Measurements from ENCODE around the gene ANKRD10. TPM values are rescaled to one million over a fixed set of nuclear protein-coding genes. Genes with fewer than 3 reads are reported as not detected.

ANKRD10 gene
- total and polyA plus RNA-seq, 2 experiments from 2014 or later, result 127 to 191 TPM

GRCh38 chr13:110897521-110897920 lies 17.3 kb downstream of the ANKRD10 start:
- peaks cover 18% of the 10 kb centered on the region for H3K36me3 ChIP-seq

GRCh38 chr13:110897014-110897413 lies 17.9 kb downstream of the ANKRD10 start:
- no peak for TF ChIP-seq CTCF (IDR thresholded peaks at IDR 0.05; ENCODE audit: low read depth, low read length)
- H3K4me3 ChIP-seq, result no peak overlapping the region
- no peaks in the 10 kb centered on the region for H3K27me3 ChIP-seq
- peaks cover 18% of the 10 kb centered on the region for H3K36me3 ChIP-seq
- H3K27ac ChIP-seq, result no peak overlapping the region
- DNase-seq (ENCODE audit: low read depth in 1 of 2, low spot score in 1 of 2), result no peak
- no peaks in the 10 kb centered on the region for H3K4me1 ChIP-seq (ENCODE audit: low read depth)
- H3K9me3 ChIP-seq (ENCODE audit: low read depth), result no peaks in the 10 kb centered on the region

More at GRCh38 chr13:110897521-110897920, 17.3 kb downstream of the ANKRD10 start:
- no peak overlapping the region for H3K4me3 ChIP-seq
- H3K4me1 ChIP-seq (ENCODE audit: low read depth), result no peaks in the 10 kb centered on the region
- TF ChIP-seq CTCF (IDR thresholded peaks at IDR 0.05; ENCODE audit: low read depth, low read length), result no peak
- no peak overlapping the region for H3K27ac ChIP-seq
- DNase-seq (ENCODE audit: low read depth in 1 of 2, low spot score in 1 of 2), result no peak
- no peaks in the 10 kb centered on the region for H3K27me3 ChIP-seq
- no peaks in the 10 kb centered on the region for H3K9me3 ChIP-seq (ENCODE audit: low read depth)

- no peaks in the 10 kb centered on the region for H3K4me1 ChIP-seq (ENCODE audit: low read depth)
- H3K27me3 ChIP-seq, result no peaks in the 10 kb centered on the region
- H3K9me3 ChIP-seq (ENCODE audit: low read depth), result no peaks in the 10 kb centered on the region
- DNase-seq (ENCODE audit: low read depth in 1 of 2, low spot score in 1 of 2), result no peak
- H3K36me3 ChIP-seq, result peaks cover 23% of the 10 kb centered on the region
- H3K27ac ChIP-seq, result no peak overlapping the region
- no peak overlapping the region for H3K4me3 ChIP-seq
- TF ChIP-seq CTCF (IDR thresholded peaks at IDR 0.05; ENCODE audit: low read depth, low read length), result no peak
Measured at GRCh38 chr13:110894086-110894485, 20.8 kb downstream of the ANKRD10 start.

- H3K4me1 ChIP-seq (ENCODE audit: low read depth), result no peaks in the 10 kb centered on the region
- no peaks in the 10 kb centered on the region for H3K9me3 ChIP-seq (ENCODE audit: low read depth)
- H3K27ac ChIP-seq, result no peak overlapping the region
- no peak for DNase-seq (ENCODE audit: low read depth in 1 of 2, low spot score in 1 of 2)
- no peak overlapping the region for H3K4me3 ChIP-seq
- peaks cover 23% of the 10 kb centered on the region for H3K36me3 ChIP-seq
- H3K27me3 ChIP-seq, result no peaks in the 10 kb centered on the region
- TF ChIP-seq CTCF (IDR thresholded peaks at IDR 0.05; ENCODE audit: low read depth, low read length), result no peak
Measured at GRCh38 chr13:110893571-110893970, 21.3 kb downstream of the ANKRD10 start.

GRCh38 chr13:110890279-110891165 lies 24.3 kb downstream of the ANKRD10 start:
- Histone ChIP-seq H3K9me3 (ENCODE audit: low read depth) (no peaks in the 10 kb centered on the region), H3K27me3 (no peaks in the 10 kb centered on the region), H3K36me3 (peaks cover 16% of the 10 kb centered on the region), H3K4me1 (ENCODE audit: low read depth) (no peaks in the 10 kb centered on the region), H3K4me3 (no peak overlapping the region), H3K27ac (no peak overlapping the region)
- no peak for DNase-seq (ENCODE audit: low read depth in 1 of 2, low spot score in 1 of 2)
- TF ChIP-seq CTCF (IDR thresholded peaks at IDR 0.05; ENCODE audit: low read depth, low read length), result no peak

All from cardiac muscle cell (in vitro differentiated cells and primary cell).